Measurements from ENCODE around the gene SH3BP2.

Gene SH3BP2

DNA sequence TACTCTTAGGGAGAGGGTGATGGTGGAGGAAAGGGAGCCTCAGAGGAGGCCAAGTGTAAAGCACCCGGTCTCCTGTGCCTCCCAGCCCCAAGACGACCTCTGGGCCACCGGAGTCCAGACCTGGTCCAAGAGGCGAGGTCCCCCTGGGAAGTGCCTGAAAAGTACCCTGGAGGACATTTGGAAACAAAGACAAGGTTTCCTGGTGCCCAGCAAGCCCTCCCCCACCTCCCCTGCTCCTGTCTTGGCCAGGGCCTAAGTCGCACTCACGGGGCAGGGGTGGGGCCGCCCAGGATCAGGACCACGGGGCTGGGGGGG, 532 bp upstream of the SH3BP2 start:
- no peak for DNase-seq

DNA sequence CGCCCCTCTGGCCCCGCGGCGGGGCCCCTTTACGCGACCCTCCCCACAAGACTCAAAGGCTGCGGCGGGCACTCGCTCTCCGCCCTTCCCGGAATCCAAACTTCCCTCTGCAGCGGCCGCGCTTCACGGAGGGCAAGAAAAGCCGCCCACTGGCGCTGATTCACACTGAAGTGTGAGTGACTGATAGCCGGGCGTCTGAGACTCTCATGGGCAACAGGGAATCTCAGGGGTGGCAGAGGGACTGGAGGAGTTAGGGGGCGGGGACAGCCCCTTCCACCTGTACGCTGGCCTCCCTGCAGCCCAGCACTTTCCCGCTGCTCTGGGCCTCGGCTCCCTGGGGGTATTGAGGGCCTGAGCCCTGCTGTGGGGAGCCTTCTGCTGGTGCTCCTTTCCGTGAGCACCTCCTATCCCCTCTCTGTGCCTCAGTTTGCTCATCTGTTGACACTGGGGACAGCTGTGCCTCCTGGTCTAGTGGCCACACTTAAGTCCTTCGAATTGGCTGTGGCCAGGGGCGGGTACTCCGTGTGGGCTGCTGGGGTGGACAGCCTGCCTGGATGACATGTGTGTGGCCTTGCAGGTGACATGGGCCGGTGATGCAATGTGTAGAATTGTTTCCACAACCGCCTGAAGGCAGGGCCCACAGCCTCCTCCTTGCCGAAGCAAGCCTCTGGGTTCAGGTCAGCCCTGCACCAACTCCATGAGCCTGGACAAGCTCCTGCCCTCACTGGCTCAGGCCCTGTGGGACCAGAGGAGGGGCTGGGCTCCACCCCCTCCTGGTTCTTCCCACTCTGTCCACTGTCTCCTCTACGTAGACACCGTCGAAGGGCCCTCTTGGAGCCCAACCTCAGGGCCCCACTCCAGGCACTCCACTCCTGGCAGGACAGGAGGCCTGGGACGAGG, 951 bp downstream of the SH3BP2 start:
- no peak for DNase-seq

DNA sequence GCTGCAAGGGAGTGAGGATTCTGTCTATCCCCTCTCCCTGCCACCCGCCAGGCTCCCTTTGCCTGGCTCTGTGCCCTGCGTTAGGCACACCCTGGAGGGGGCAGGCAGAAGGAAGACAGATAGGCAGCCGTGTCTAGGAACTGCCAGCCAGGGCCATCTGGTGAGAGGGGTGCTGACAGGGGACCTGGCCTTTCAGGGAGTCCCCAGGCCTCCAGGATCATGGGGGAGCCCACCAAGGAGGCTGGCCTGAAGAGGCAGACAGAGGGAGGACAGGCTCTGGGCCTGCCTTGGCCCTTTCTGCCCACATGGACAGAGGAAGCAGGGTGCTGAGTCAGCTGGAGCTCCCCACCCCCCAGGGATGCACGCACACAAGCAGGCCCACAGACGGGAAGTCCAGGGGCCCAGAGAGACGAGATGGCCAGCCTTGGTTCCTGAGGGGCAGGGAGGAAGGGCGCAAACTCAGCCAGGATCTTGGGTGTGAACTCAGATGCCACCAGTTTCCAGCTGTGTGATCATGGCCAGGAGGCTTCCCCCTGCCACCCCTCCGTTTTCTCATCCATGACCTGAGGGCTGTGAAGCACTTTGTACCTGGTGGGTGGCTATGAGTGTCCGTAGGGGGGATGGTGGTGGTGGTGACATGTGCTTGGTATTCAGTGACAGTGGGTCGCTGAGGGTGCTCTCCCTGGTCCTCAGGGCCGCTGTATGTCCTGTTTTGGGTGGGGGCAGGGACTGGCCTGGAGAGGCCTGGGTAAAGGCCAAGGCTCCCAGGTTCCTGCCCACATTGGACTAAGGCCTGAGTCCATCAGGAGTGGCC, 1.8 kb downstream of the SH3BP2 start:
- DNase-seq, result no peak

DNA sequence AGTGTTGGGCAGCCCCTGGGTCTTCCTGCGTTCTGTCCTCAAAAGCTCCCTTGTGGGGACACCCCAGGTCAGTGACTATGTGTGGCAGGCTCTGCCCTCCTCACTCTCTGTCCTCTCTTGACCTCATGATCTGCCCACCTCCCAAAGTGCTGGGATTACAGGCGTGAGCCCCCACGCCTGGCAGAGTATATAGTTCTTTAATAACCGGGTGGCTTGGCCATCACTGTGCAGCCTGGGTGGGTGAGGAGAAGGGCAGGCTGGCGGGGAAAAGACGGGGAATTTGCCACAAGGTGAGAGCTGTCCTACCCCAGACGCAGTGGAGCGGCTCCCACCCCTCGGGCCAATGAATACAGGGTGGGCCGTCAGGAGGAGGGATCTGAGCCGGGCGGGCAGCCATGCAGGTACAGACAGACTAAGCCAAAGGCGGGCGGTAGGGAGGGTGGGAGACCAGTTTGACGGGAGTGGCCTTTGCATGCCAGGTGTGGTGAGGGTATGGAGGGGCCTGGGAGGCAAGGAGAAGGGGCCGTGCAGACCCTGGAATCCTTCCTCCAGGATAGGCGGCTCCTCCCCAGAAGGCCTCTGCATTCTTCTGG, 2.5 kb downstream of the SH3BP2 start:
- no peak for DNase-seq

DNA sequence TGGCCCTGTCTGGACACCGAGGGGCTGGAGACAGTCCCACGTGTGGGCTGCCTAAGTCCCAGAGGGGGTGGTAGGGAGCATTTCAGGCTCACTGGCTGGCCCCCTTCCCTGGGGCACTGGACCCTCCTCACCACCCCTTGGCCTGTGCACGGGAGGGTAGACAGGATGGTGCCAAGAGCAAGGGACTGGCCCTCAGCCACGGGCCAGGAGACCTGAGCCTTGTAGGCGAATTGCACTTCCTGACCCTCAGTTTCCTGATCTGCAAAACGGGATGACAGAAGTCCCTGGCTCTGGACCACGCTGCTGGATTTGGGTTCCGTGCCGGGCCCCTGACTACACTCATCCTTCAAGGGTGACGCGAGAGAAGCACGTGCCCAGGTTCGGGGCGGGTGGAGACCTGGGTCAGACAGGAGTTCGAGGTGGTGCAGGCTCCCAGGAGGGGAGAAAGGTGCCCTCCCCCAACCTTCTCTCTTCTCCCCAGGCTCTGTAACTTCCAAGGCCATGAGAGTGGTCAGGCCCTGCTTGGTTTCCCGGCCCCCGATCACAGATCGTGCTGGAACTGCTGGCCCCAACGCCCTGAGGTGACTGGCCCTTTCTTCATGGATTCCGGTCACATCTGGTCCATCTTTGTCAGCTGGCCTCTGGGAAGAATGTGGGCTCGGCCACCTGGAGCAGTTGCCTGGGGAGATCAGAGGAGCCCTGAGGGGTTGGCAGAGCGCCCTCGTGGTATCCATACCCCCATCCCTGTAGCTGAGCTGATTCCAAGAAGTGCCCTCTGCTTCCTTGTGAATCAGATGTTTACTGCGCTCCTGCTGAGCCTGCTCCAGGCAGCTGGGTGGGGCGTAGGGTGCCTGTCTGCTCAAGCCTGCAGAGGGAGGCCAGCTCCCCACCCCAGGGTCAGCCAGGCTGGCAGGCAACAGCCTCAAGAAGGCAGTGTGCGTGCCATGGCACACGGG, 3.3 kb downstream of the SH3BP2 start:
- DNase-seq, result no peak

DNA sequence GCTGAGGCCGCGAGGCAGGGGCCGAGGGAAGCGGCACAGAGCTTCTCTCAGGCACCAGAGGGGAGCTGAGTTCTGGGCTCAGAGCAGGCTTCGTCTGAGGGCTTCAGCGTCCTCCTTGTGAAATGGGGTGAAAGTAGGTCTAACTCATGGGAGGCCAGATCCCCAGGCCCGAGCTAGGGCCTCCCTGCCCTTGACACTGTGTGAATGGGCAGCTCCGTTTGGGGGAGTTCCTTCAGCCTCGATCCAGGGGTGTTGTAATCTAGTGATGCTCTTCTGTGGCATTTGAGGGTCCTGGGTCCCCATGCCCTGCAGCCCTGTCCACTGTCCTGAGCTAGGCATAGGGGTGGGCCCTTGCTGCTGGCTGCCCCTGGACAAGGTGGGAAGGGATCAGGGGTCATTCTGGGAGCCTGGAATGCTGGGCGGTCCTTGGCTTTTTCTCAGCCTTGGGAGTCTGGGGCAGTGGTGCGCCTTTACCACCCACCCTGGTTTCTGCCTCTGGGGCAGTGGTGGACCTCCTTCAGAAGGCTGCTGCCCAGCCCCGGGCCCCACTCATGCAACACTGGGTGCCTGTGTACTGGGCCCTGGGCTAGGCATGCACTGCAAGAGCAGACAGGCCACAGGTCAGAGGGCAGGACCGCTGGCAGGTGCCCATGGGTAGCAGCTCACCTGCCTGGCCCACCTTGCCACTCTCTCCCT, 4.1 kb downstream of the SH3BP2 start:
- no peak for DNase-seq

DNA sequence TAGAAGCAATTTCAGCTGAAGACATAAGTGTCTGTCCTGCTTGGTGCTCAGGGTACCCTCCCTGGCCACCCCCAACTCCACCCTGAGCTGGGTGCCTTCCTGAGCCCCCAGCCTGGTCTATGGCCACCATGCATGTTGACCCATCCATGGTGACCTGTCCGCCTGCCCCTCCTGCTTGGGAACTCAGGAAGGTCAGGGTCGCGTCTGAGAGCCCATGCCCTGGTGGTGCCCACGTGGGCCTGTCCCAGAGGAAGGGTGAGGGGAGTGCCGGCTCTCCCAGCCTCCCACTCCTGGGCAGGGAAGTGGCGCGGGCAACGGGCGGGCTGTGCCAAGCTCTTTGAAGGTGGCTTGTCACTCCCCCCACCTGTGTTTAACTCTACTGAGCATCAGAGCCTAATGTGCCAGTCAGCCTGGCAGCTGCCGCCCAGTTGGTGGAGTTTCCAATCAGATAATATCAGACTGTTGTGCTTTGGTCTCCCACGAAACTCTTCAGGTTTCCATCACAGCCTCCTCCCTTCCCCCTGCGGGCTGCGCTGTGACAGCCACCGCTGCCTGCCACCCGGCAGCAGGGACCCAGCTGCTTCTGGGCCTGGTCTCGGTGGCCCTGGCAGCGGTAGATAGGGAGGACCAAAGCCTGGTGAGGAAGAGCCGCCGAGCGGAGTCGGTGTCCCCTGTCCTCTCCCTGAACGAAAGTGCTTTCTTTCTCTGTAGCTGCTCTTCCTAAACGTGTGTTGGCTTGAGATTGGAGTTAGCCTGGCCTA, 4.8 kb downstream of the SH3BP2 start:
- no peak for DNase-seq

DNA sequence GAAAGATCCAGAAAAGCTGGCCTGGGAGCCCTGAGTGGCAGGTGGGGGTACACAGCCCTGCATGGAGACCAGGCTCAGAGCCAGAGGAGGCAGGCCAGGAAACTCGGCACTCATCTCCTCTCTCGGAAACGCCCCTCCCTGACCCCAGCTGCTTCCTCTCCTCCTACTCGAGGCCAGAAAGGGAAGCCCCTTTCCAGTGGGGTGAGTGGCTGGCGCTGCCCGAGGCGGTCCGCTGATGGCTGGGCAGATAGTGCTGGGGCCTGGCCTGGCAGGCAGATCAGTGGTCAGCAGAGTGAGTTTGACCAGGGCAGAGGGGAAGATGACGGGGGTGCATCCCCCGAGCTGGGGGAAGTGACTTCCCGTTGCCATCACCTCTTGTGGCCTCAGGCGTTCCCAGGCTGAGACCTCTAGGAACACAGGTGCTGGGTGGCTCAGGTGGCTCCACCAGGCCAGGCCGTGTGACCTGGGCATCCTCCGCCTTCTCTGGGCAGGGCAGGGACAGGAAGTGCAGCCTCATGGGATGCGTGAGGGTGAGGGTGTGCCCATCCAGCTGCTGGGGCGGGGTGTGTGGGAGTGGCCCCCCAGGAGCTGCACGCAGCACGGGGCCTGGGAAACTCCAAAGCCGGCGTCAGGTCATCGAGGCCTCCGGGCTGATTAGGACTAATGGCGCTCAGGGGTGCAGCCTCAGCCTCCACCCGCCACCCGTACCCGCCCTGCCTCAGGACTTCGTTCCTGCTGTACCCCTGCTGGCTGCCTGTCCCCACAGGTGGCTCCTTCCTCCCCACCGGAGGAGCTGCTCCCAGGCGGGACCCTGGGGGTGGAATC, 5.7 kb downstream of the SH3BP2 start:
- DNase-seq, result no peak

DNA sequence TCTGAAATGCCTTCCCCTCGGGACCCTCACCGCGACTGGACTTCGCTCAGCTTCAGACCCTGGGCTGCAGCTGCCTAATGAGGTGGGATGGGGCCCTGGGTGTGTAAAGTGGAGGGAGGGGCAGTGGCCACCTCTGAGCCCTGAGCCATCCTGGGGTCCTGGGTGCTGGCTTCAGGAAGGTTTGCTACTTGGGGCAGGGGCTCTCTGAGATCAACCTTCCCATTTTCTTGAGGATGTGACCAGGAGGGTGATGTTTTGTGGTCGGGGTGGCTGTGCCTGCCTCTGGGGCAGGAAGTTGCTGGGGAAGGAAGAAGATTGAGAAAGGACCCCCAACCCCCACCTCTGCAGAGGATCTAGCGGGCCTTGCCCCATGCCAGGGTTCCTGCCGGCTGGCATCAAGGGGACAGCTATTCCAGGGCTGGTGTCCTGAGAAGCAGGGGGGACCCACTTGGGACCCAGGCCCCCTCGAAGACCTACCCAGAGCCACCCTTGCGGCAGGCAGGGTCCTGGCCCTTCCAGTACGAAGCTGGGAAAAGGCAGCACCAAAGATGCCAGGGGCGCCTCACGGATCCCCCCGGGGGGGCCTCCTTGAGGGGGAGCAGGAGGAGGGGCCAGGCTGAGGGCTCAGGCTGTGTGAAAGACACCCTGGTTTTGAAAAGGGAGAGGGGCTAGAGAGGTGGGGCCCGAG, 6.5 kb downstream of the SH3BP2 start:
- DNase-seq, result no peak

DNA sequence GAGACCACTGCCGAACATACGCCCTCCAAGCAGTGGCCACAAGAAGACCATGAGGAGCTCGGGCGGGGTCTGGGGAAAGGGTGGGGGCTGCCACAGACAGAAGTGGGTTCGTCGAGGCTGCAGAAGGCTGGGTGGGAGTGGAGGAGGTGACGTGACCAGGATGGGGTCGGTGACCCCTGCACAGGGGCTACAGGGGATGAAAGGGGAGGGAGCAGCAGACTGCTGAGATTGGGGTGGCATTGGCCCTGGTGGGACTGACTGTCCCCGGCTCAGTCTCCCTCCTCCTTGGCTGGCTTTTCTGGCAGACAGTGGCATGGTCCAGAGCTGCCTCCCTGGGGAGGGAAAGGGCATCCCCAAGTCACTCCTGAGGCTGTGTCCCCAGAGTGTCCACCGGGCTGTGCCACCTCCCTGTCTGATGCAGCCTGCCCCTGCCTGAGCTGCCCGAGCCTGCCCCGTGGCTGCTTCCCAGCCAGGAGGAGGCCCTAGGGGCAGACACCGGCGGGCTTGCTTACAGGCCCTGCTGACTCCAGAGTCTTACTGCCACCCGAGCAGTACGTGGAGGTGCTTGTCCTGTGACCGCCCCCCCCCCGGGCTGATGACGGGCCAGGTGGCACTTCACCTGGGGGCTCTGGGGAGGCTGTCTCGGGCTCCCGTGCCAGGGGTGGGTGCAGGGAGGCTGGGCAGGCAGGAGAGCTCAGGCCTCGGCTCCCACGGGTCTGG, 7.2 kb downstream of the SH3BP2 start:
- DNase-seq, result no peak

DNA sequence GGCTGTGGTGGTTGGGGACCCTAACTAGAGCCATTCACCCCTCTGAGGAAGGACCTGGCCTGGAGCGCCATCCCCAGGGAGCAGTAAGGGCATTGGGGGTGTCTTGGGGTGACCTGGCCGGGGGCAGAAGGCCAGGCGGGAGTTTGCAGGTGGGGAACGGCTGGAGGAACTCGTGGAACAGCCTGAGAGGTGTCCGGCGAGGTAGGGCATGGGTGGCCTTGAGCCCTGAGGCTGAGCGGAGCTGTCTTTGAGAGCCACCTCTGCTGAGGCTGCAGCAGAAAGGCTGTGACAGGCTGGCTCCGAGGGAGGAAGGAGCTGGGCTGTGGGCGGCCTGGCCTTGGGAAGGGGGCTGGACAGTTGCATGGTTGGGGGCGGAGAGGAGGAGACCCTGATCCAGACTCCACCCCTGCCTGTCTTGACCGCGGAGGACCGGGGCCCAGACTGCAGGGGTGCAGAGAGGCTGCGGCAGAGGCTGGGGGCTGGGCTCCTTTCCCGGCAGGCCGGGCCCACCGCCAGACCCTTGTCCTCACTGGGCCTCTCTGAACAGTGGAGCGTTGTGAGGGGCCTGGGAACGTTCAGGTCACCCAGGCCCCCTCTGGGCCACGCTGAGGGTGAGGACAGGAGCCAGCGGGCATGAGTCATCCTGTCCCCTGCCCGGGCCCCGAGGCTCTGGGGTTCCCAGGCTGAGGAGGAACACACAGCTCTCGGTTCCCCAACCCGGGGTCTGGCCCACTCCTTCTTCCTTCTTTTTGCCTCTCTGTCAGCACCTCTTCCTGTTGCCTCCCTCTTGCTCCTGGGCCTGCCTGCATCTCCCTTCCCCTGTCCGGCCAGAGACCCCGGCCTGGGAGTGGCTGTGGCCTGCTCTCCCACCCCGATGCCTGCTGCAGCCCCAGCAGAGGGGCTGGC, 8.1 kb downstream of the SH3BP2 start:
- DNase-seq, result no peak

DNA sequence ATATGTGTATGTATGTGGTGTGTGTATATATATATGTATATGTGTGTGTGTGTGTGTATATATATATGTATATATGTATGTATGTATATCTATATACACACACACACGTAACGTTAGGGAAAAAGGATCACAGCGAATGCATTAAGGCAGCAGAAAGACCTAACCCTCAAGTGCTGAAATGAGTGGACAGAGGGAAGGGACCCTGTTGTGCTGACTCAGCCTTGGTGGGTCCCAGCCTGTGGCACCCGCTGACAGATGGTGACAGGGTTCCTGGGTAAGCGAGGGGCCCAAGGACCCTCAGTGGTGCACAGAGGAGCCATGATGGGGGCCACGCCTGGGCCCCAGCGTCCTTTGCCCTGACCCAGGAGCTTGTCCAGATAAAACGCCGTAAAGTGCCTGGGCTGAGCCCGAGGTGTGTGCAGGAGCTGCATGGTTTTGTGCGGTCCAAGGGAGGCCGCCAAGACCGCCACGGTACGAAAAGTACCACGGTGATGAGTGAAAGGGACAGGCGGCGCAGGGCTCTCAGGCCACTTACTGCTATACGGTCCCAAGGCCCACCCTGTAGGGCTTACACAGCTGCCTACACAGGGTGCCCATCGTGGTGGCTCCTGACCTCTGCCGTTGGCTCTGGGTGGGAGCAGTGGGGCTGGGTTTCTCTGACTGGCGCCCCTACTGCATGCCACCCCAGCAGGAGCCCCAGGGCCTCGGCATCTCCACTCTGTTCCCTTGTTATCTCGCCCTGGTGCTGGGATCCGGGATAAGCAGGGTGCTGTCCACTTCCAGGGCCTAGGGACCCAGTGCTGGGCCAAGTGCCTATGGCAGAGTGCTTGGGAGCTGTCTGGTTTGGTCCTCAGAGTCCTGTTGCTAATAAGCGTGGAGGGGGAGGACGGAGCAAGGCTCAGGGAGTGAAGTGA, 10.0 kb downstream of the SH3BP2 start:
- DNase-seq, result no peak

DNA sequence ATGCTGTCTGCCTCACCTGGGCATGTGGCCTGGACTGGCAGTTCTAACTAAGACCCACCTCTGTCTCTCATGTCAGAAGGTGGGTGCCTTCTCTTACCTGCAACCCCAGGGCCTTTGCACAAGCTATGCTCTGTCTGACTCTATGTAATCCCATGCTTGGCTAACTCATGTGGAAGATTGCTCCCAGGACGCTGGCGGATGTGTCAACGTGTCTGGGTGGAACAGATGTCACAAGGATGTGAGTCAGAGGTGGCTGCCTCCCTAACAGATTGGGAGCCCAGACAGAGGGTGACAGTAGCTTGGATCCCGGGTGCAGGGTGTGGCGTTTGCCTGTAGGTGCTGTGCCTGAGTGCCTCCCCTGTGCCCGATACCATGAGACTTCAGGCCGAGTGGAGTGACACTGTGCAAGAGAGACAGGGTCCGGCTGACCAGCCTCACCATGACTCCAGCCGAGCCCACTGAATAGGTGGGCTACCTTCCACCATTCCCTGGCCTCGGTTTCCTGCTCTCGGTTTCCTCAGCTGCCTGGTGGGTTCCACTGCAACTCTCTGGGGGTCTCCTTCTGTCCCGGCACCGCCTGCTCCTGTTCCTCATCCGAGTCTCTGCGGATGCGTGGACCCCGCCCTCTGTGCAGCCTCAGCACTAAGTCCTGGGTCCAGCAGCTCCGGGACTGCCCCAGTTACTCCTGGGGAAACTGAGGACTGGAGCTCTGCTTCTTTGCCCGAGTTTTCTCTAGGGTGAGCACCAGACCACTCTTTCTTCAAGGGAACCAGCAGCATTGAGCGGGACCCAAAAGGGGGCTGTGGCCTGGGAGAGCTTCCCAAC, 11.0 kb downstream of the SH3BP2 start:
- DNase-seq, result no peak

DNA sequence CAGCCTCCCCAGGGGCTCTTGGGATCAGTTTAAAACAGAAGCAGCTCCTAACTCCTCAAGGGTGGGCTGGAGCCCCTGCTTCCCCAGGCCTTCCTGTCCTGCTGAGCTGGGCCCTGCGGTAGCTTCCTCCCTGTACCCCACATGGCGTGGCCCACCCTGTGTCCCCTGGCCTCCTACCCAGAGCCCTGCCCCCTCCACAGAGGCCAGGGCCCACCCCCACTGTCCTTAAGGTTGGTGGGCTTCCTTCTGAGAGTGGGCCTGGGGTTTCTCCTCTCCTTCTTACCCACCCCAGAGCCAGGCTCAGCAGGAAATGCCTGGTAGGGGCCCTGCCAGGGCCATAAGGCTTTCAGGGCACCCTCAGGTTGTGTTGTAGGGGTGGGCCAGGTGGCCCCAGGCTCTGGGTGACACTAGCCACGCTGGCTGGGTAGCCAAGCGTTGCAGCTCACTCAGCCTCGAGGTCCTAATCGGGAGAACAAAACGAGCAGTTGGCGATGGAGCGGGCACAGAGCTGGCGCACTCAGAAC, 11.6 kb downstream of the SH3BP2 start:
- DNase-seq, result no peak

DNA sequence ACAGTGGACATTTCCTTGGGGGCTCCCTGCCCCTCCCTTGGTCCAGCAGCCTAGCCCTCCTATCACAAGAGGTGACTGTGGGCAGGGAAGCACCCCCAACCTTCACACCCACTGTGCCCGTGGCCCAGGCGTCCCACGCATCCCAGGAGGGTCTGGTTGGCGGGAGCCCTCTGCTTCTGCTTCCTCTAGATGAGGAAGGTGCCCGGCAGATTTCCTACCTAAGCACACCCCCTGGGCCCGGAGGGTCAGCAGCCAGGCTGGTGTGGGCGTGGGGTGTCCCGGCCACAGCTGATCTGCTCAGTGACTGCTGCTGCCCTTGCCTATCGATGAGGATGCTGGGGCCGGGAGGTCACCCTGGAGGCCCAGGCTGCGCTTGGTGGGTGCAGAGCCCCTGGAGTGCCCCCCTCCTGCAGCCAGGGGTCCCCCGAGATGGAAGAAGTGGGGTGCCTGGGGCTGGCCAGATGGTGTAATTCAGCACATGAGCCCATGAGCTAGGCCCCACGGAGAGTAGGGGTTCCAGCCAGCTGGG, 12.2 kb downstream of the SH3BP2 start:
- DNase-seq, result no peak
